Renal pelvis (tissue), 3 donors: ENCODE data around the gene RECK. TPM values are rescaled to one million over a fixed set of nuclear protein-coding genes. Genes with fewer than 3 reads are reported as not detected.

ENCODE experiments used
- polyA plus RNA-seq, 3 donors: library from polyadenylated mRNA; unstranded; fragments of 120-200 nt; gene quantifications; one replicate each; pipeline ENCODE4 v1.2.1, GENCODE V29; 2013; ENCODE audit not compliant: insufficient read length in 3 of 3

Gene RECK
- polyA plus RNA-seq, 3 donors, result 25.4 to 28.1 (median 26.5) TPM

Other genes starting within 250 kb of the RECK start
- 10 to 100 TPM; 24.5 to 29.4 (median 28.2) TPM for gene NPR2, start 245.3 kb upstream of the RECK start, polyA plus RNA-seq
- gene SPAG8, start 224.7 kb upstream of the RECK start, polyA plus RNA-seq, result 1 to 10 TPM; 5.5 to 8.6 (median 6.0) TPM
- 10 to 100 TPM; 51.8 to 60.2 (median 59.5) TPM for gene HINT2, start 221.9 kb upstream of the RECK start, polyA plus RNA-seq
- under 1 TPM; 0.09 to 0.41 (median 0.12) TPM for gene FAM221B, start 208.2 kb upstream of the RECK start, polyA plus RNA-seq
- 10 to 100 TPM; 30.2 to 36.2 (median 31.1) TPM for gene TMEM8B, start 207.7 kb upstream of the RECK start, polyA plus RNA-seq
- gene OR13J1, start 166.5 kb upstream of the RECK start, polyA plus RNA-seq, result under 1 TPM in 2 of 3 donors, not detected in 1; 0.06 to 0.22 TPM
- under 1 TPM in 1 of 3 donors, not detected in 2; 0.64 TPM for gene HRCT1, start 130.7 kb upstream of the RECK start, polyA plus RNA-seq
- gene SPAAR, start 127.4 kb upstream of the RECK start, polyA plus RNA-seq, result 1 to 10 TPM; 1.3 to 1.9 (median 1.8) TPM
- gene OR2S2, start 78.8 kb upstream of the RECK start, polyA plus RNA-seq, result not detected
- 10 to 100 TPM; 36.7 to 42.6 (median 41.9) TPM for gene GLIPR2, start 99.8 kb downstream of the RECK start, polyA plus RNA-seq
- gene CCIN, start 132.5 kb downstream of the RECK start, polyA plus RNA-seq, result under 1 TPM; 0.27 to 0.54 (median 0.29) TPM
- 100 to 1,000 TPM; 260 to 301 (median 281) TPM for gene CLTA, start 154.0 kb downstream of the RECK start, polyA plus RNA-seq
- gene GNE, start 221.5 kb downstream of the RECK start, polyA plus RNA-seq, result 10 to 100 TPM; 15.8 to 21.5 (median 18.3) TPM